ENCODE results near the gene LMAN1.

LMAN1 gene

DNA sequence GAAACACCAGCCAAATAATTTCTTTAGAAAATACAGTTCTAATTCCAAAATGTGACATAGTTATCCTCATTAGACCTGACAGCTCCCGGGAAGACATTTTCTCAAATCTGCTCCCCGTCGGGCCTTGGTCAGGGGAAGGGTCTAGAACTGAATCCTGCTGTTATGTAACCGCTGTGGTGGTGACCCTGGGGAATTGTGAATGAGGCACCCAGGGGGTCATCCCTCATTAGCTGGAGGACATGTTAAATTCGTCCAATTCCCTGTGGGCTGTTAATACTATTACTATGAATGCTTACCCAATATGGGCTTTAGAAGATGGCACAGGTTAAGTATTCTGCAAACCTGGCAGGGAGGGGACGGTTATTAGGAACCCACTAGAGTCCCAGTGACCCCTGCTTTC, 52.4 kb downstream of the LMAN1 start:
- no peak for DNase-seq

DNA sequence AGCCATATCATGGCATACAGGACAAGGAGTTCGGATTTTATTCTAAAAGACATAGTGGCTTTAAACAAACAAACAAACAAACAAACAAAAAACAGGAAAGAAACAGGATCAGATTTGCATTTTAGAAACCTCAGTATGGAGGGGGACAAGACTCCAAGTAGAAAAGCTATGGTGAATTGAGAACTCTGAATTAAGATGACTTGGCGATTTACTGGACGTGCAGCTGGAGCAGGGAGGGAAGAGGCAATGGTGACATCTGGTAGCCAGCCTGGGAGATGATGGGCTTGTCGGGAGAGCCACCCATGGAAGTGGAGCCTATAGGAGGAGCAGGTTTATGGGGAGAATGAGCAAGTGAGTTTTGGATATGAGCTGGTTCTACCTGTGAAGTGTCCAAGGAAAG, 53.8 kb downstream of the LMAN1 start:
- no peak for DNase-seq

DNA sequence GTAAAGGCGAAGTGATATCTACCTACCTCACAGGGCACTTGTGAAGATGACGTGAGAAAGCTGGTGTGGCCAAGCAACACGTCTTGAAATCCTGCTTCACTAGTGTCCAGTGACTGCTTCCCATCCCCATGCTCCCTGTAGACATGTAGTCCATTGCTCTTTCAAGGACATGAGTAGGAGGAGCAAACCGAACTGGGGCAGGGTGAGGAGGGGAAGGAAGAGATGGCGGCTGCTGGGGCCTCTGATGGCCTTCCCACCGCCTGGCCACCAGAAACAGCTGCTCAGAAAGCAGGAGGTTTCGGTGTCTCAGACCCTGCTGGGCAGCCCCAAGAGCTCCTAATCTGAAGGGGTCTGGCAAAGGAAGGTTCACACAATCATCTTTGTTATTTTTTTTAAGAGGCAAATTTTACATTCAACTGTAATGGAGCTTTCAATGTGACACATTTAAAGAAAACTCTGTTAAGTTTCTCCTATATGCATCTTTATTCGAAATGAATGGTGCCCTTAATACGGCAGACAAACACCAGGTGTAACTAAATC, 55.3 kb downstream of the LMAN1 start:
- no peak for DNase-seq

DNA sequence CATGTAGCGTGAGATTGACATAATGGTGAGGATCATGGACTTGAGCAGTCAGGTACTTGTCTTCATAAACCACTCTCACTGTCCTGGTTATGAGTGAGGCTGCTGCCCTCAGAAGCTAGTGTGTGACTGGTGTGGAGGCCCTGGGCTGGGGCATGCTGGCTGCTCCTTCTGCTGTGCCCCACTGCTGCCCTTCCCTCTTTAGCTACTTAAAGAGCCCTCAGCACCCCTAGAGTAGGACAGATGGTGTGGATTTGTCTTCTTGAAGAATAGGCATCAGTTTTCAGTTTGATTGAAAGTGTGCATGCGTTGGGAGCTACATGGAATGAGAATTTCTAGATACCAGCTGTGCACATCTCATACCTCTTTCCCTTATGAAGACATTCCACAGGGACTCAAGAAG, 56.1 kb downstream of the LMAN1 start:
- DNase-seq = no peak

DNA sequence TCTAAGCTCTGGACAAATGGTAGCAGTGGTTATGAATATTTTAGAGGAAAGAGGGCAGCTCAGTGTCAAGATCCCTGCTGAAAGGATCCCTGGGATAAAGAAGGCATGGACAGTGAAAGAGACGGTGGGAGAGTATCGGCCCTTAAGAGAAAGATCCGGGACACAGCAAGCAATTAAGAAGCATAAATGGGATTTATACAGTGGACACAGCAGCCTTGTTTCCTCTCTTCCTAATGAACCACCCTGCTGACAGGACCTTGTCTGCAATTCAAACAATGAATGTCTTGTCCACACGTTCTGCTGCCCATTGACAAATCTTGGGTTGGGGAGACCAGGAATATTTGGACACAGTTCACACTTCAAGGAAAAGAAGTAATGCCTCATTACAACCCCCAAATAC, 57.1 kb downstream of the LMAN1 start:
- DNase-seq = no peak

DNA sequence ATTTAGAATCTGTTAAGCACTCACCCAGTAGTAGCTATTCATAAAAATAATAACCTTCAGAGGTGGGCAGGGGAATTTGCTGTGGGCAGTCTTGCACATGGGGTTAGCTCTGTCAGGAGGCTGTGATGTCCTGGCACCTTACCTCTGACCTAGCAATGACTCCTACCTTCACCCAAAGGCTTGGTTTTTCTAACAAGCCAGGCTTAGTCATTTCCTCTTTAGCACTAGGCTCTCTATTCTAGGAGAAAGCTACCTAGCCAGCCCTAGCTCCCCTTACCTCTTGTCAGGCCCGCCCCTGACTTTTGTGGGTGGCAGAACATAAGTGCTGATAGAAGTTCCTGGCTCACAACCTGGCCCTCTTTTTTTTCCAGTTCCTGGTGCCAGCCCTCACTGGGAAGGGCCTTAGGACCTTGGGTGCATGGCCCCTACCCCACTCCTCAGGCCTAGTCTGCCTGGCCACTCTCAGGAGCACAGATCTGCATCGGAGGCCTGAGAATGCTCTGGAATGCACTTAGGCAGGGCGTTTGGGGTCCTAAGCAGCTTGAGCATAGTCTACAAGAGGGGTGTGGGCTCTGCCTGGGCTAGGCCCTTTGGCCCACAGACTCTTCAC, 58.3 kb downstream of the LMAN1 start:
- no peak for DNase-seq

DNA sequence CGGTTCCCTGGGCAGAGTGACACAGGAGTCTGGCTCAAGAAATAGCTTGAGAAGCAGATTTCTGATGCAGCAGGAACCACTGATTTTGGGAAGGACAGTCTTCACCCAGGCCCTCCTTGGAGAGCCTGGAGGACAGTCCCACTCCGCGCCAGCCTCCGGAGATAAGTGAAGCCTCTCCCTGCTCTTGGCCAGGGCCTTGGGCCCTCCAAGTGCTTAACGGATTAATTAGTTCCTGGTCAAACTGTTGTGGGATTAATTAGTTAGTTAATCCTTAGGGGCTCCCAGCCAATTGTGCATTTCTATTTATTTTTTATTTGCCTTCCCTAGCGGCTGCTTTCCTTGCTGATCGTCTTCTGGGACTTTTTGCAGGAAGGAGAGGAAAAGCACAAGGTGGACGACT, 60.2 kb downstream of the LMAN1 start:
- no peak for DNase-seq

DNA sequence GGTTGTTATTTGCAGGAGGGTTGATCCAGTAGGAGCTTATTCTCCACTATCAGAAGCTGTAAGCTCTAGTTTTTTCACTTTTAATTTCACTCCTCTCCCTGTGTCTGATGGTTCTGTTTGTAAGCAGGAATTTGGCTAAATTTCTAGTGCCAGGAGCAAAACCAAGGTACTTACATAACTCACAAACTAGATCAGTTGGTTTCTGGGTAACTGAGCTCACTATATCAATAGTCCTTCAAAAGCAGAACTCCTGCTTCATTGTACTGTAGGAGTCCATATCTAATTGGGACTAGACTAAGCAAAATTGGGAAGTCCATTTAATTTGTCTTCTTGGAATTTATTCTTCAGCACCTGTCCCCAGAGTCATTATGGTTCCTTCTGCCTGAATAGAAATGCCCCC, 65.7 kb downstream of the LMAN1 start:
- no peak for DNase-seq

DNA sequence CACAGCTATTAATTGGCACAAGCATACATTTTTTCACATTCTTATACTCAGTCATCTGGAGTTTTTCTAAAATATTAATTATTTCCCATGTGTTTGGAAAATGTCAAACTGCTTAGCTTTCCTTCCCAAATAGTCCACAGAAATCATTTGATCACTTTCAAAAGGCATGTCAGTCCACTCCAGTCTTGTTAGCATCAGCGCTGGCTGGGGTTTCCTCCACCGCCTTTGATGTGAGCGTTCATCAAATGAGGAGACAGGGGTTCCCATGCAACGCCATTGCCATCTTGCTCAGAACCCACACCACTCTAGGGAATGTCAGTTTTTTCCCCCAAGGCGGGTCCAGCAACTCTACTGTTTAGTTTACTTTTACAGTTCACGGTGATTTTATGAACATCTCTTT, 72.7 kb downstream of the LMAN1 start:
- DNase-seq = no peak

DNA sequence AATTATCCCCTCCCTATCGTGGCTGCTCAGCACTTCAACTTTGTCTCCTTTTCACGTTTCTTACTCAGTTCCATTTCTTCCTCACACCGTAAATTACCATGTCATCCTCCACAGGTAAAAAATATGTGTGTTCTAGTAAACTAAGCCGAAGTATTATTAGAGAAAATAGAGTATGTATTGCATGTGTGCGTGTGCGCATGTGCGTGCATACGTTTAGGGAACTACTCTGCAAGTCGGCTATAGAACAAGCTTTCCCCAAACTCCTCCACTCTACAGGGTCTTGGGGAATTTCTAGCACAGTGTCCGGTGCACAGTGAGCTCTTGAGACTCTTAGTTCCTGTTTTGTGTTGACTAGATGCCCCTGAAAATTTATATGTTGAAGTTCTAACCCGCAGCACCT, 76.7 kb downstream of the LMAN1 start:
- no peak for DNase-seq

DNA sequence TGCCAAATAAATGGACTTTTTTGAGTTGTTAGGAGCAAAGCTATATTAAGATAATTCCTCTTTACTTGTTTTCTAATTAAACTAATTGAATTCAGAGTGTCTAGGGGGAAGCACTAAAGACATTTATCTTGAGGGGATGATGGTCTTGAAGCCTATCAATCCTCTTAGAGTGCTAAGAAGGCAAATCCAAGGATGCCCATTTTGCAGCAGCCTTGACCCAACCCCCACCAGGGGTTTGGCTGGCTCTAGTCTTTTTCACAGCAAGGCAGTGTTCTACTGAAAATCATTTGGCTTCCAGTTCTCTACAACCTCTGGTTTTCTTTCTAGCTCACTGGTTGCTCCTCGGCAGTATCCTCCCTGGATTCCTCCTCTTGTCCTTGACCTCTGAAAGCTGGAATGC, 79.3 kb downstream of the LMAN1 start:
- no peak for DNase-seq

DNA sequence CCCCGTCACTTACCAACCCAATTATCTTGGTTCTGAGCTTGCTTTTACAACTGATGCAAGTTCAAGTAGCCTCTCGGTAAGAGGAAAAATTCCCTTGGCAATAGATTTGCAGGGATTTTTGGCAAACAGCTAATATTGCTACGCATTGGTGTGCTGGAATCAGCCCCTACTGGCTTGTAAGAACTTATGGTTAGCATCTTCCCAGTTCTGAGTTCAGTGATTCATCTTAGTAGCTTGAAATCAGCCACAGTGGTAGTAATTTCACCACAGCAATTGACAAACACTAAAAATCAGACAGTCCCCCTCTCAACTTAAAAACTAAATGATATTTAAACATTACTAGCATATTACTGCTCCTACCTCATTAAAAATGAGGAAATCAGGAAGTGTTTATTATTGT, 79.9 kb downstream of the LMAN1 start:
- DNase-seq = no peak

DNA sequence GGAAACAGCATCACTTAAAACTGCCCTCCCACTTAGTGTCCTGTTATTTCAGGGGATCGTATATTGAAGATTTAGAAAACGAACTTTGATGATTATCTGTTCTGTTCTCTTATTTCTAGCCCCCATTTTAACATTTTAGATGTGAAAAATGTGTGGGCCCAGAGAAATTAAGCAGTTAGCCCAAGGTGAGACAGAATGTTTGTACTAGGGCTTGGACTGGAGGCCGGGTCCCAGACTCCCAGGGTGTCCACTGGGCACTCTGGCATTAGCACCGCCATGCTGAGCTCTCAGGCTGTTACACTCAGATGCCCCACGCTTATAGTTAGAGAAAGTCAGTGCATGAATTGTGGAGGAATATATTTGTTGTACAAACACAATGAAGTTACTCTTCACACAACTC, 80.3 kb downstream of the LMAN1 start:
- DNase-seq = no peak
